Measurements from ENCODE around the gene HIPK3.

Gene HIPK3

DNA sequence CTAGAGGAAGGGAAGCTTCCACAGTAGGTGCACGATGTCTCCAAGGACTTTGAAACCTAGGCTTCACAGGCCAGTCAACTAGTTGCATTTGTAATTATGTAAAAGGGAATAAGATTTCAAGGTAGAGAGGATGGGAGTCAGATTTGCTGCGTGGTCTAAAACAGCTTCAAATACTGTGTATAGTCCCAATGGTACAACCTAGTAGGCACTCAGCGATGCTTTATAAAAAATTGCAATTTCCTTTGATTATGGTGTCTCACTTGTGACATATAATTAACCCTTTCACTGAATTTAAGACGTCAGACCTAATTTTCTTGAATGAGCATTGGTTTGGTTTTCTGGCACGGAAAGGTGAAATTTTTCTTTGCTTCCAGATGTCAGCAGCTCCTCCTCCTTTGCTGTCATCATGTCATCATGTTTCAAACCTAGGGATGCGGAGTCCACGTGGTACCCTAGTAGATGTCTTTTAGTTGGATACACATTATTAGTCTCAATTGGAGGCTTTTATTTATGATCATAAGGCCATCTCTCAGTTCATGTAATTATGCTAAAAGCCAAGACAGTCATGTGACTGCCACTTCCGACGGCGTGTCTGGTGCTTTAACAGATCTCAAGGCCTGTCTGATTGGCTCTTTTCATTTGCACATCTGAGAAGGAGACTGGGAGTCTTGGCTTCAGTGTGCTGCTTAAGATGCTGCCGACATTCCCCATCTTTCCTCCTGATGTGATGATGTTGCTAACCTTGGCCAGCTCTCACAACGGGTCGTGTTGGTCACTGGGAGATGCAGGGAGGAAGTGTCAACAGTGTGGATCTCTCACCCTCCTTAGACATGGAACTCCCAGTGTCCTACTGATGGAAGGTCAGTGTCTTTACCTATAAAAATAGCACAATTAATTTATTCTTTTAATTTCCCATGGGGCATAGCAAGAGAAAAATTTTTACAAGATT, 134.0 kb downstream of the HIPK3 start:
- DNase-seq (ENCODE audit: low read depth in 2 of 2): no peak

DNA sequence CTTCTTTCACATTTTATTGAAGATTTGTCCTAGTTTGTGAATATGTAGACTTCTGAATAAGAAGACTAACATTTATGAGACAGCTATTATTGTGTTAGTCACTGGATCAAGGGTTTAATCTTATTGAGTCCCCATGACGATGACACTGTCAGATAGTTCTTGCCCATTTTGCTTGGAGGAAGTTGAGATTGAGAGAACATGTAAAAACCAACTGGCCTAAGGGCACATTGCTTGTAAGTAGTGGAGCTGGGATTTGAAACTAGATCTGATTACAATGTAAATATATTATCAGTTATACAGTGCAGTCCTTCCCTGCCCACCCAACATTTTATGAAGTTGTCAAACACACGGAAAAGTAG, 134.7 kb downstream of the HIPK3 start:
- no peak for DNase-seq (ENCODE audit: low read depth in 2 of 2)

DNA sequence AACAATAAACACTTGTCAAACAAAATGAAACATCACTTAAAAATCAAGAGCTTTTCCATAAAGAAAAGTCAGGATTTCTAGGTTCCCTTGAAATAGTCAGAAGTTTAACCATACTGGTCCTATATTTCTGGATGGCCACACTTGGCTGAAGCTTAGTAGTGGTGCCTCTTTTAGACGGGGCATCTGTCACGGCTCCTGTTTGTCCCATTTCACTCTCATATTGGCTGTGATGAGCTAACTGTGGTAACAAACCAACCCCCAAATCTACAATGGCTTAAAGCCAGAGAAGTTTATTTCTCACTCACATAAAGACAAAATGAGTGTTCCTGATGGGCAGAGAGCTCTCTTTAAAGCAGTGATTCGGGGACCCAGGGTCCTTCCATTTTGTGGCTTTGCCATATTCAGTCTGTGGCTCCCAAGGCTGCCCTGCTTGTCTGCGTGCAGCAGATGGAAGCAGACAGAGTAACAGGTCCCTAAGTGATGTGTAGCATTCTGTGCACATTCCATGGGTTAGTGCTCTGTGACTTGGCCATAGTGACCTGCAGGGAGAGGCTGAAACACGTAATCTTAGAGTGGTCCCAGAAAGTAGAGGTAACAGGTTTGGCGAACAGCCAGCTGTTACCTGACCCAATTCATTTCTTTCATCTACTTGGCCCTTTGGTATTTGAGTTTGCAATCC, 137.4 kb downstream of the HIPK3 start:
- no peak for DNase-seq (ENCODE audit: low read depth in 2 of 2)

DNA sequence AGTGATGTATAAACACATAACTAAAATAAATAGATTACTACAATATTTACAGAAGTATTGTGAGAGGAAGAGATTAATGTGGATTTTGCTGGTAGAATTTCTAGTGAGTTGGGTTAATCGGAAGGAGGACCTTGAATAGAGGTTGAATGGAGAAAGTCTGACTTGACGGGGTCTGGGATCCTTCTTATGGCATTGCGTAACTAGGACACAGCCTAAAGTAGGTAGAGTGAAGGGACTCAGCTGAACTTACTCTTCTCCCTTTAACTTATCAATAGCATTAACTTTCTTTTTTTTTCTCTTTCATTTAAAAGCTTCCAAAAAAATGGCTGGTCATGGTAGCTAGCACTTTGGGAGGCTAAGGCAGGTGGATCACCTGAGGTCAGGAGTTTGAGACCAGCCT, 139.2 kb downstream of the HIPK3 start:
- no peak for DNase-seq (ENCODE audit: low read depth in 2 of 2)

DNA sequence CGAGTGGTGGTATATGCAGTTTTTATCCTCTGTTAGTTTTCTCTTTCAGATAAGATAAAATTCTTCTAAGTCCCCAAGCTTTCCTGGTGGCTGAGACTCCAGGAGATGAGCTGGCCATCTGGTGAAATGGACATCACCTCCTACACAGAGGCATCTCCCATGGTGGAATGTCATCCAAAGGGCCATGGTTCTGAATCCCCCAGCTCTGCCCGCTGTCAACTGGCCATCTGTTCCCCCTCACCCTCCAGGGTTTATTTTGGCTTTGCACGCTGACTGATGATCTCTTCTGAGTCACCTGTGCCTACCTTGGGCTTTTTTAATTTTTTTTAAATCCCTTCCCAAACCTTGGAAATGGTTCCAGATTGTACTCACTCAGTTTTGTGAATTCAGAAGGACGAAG, 142.2 kb downstream of the HIPK3 start:
- DNase-seq (ENCODE audit: low read depth in 2 of 2): no peak

GRCh38 chr11:33402066-33402465, 144.9 kb downstream of the HIPK3 start:
- DNase-seq (ENCODE audit: low read depth in 2 of 2): no peak

DNA sequence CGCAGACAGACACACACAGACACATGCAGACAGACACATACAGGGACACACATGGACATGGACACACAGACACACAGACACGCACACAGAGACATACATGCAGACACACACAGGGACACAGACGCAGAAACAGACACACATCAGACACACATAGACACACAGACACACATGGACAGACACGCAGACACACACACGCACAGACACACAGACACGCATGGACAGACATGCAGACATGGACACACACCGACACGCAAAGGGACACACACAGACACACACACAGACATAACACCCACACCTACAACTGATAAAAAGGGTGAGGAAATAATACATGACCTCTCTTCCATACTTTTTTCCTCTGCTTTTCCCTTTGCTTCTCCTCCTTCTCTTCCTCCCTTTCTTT, 146.2 kb downstream of the HIPK3 start:
- no peak for DNase-seq (ENCODE audit: low read depth in 2 of 2)

DNA sequence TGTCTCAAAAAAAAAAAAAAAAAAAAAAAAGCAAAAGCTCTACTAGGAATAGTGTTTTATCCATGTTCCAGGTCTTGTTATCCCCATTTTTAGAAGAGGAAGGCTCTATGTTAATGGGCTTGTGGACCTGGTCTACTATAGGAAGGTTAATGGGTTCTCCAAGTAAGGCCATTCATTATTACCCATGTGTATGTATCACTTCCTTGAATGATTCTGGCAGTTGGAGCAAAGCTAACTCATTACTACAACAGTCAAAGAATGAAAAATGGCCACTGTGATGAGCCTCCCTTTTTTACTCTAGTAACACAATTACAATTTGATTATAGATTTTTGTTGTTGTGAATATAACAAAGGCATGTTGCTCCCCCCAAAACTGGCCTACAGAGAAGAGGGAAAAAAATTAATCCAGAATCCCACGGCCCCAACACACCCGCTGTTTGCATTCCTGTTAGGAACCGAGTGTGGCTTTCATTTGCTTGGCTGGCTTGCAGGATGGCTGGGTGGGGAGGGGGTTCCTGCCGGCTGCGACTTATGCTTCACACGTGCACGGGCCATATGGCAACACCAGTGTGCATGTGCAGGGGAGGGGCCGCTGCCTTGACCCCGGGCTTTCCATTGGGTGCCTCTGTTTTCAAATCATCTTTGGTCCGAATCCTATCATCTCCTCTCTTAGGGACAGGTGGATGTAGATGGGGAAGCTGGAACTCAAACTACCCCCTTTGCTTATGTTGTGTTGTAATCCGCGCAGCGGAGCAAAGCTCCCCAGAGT, 148.8 kb downstream of the HIPK3 start:
- no peak for DNase-seq (ENCODE audit: low read depth in 2 of 2)
